HG03558 (cell line): Measurements from ENCODE around the gene SLC16A9.

Experiments used
- ATAC-seq: cut with Tn5 transposase; IDR thresholded peaks from one replicate; pipeline ENCODE4 v1.9.1; 2021; ENCODE audit warnings: moderate number of reproducible peaks; ENCODE audit not compliant: unreplicated experiment; ENCODE audit errors: extremely low read depth

SLC16A9 gene

DNA sequence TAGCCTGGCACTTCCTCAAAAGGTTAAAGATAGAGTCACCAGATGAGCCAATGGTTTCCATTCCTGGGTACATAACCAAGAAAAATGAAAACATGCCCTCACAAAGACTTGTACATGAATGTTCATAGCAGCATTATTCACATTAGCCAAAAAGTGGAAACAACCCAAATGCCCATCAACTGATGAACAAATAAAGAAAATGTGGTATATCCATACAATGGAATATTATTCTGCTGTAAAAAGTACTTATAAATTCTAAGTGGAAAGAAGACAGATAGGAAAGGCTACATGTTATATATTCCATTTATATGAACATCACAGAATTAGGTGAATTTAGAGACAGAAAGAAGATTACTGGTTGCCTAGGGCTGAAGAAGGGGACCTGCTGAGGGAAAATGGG is 10.7 kb upstream of the SLC16A9 start:
- no peak for ATAC-seq

DNA sequence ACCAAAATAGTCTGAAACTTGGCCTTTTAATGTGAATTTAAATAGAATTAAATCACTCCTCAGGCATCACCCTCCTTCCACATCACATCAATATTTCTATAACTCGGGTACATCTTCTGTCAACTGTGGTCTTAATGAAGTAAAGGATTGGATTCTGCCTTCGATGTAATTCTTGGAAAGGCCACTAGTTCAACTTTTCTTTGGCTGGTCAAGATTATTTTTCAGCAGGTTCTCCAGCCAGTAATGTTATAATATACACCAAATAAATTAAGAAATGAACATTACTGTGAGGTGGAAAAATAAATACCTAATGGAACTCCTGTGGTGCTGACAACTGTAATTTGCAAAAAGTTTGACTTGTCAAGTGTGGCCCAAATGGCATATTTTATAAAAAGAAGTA is 9.7 kb upstream of the SLC16A9 start:
- ATAC-seq = no peak

DNA sequence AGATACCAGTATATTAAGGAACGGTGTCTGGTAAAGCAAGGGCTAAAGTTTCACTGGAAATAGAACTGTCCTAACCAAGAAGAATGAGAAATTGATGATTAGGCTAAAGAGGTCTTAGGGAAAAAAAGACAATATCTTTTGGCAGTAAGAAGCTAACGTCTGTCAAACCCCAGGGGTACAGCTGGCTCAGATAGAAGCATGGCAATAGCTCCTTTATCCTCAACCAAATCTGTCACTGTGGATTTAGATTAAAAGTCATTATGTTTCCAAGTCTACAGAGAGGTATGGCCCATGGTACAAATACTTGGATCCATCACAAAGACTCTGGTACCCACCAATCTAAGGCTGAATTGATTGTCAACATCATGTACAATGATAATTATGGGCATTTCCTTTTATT is 8.6 kb upstream of the SLC16A9 start:
- no peak for ATAC-seq

DNA sequence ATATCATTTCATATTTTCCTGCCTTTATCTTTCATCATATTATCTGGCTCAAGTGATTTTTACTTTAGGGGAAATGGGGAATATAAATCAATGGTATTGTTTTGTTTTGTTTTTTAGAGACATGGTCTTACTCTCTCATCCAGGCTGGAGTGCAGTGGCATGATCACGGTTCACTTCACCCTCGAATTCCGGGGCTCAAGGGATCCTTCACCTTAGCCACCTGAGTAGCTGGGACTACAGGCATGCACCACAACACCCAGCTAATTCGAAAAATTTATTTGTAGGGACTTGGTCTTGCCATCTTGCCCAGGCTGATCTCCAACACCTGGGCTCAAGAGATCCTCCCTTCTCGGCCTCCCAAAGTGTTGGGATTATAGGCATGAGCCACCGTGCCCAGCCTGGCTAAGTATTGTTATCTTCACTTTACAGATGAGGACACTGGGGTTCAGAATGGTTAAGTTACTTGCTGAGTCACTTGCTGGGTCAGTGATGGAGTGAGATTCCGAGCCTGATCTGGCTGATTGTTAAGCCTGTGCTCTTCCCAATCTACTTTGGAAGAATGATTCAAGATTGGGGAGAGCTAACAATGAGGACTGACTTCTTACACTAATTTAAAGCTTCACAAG is 3.7 kb upstream of the SLC16A9 start:
- no peak for ATAC-seq

DNA sequence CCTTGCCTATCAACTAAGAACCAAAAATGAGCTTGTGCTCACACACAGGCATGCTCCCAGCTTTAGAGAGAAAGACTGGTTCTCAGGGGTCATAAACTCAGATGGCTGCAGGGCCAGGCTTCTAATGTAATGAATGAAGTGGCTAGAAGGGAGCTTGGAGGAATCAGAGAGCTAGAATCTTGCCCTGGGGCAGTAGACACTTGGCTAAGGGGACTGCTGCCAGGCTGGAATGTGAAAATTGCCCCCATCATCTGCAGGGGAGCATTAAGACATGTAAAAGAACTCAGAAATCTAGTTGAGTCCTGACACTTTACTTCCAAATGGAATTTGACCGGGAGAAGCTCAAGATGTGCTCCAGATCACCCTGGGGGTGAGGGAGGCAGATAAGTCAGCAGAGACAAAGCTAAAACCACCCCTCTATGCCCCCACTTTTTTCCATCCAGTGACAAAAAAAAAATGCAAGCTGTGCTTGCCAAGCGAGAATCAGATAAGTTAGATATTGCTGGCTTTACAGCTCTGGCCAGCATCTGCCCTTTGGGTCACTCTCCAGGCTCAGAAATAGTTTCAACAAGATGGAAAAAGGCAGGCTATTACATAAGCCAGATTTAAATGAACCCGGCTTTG is 2.3 kb upstream of the SLC16A9 start:
- ATAC-seq = no peak

DNA sequence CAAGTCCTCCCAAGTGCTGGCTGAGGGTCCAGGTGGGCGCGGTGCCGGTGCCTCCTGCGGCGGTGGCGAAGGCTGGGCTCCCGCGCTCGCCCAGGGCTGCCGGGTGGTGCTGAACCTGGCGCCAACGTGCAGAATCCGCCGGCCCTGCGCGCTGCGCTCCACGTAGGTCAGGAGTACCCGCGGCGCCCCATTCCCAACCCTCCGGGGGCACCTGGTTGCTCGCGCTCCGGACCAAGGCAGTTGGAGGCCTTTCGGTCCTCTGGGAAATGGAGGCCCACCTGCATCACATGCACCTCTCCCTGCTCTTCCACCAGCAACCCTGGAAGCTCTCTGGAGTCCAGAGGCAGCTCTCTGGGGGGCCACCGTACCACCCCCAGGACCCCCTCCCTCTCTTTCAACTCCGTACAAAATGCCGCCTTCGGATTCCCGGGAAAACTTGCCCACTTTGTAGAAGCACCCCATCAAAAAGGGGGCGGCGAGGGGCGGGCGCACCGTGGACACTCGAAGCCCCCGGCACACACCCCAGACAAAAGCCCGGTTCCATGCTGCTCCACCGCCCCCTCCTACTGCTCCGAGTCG is 745 bp downstream of the SLC16A9 start:
- no peak for ATAC-seq

DNA sequence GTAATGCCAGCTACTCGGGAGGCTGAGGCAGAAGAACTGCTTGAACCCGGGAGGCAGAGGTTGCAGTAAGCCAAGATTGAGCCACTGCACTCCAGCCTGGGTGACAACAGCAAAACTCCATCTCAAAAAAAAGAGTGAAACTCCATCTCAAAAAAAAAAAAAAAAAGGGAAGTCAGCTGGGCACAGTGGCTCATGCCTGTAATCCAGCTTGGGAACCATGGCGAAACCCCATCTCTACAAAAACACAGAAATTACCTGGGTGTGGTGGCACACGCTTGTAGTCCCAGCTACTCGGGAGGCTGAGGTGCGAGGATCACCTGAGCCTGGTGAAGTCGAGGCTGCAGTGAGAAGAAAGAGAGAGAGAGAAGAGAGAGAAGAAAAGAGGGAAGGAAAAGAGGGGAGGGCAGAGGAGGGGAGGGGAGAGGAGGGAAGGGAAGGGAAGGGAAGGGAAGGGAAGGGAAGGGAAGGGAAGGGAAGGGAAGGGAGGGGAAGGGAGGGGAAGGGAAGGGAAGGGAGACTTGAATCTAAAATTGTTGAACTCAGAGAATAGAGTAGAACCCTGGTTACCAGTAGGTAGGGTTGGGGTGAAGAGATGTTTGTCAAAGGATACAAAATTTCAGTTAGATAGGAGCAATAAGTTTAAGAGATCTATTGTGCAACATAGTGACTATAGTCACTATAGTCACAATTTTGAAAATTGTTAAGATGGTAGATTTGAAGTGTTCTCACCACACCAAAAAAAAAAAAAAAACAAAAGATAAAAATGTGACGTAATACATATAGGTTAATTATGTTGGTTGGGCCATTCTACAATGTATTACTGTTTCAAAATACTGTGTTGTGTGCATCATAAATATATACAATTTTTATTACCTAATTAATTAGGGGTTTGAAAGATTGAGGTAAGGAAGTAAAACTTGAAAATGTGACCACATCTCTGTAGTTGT is 2.5 kb downstream of the SLC16A9 start:
- no peak for ATAC-seq

DNA sequence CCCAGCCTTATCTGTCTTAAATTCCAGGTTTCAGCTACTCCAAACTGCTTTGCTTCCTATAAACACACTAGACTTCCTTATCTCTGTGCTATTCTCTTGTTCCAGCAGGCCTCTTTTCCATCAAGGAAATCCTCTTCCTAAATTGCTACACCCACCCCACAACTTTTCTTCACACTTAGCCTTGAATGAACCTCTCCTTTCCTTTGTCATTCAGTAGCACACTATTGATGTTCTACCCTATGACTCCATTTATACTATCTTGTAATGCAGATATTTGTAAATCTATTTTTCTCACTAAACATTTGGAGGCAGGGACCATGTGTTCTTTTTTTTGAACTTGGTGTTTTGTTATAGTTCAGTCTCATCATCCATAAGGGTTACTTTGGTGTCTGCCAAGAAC is 3.7 kb downstream of the SLC16A9 start:
- ATAC-seq = no peak

DNA sequence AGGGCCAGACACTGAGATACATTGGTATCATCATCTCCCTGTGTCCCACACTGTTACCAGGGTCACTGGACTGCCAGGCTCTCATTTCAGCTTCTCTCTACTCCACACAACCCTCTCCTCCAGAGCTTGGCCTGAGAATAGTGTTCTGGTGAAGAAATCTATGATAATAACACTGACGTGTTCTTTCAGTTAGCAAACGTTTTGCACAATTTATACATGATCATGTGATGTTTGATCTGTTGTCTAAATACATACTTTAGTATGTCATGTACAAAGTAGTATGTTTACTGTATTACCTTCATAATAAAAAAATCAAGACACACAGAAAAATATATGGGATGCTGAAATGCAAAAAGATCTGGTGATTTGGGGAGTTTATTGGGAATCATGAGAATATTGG is 5.0 kb downstream of the SLC16A9 start:
- ATAC-seq = no peak

DNA sequence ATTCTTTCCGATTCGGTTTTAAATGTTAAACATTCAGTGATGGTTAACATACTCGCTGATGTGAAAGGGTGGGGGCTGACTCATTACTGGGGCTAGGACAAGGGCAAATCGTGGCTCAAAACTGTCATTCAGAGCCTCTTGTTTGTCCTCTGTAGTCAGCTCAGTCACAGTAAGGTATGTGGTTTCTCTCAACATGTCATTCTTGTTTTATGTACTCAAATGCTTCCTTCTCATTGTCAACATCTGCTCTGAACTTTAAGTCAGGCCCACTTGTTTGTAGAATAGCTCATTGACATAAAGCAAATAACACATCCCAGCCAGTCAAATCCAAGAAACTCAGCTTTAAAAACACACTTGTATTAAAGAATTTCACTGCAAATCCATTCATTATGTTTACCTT is 7.3 kb downstream of the SLC16A9 start:
- ATAC-seq = no peak

DNA sequence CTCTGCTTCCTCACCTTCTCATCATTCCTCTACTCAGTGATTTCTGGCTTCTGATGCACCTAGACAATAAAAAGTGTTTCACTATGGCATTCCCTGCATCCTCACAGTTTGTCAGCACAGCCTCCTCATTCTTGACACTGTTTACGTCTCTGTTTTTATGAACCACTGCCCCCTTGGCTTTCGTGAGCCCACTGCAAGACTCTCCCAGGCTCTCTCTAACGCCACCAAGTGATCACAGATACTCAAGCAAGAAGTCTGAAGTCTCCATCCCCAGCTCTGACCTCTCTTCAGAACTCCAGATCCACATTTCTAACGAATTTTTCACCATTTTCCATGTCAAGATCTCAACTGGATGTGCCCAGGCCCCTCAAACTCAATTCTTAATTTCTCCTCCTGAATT is 8.9 kb downstream of the SLC16A9 start:
- no peak for ATAC-seq

DNA sequence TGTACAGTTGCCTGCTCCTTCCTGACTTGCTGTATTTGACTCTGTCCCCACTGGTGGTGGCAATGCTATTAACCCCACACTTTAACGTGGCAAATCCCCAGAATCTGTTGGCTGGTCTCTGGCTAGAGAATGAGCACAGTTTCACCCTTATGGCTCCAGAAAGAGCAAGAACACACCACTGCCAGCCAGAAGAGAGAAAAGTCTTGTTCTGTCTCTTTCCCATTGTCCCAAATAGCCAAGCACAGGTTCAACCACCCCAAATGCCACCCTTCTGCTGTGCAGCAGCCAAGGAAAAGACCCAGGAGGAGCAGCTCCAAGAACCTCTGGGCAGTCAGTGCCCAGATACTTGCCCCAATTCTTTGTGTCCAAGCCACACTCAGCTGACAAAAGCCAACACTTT is 11.3 kb downstream of the SLC16A9 start:
- no peak for ATAC-seq

DNA sequence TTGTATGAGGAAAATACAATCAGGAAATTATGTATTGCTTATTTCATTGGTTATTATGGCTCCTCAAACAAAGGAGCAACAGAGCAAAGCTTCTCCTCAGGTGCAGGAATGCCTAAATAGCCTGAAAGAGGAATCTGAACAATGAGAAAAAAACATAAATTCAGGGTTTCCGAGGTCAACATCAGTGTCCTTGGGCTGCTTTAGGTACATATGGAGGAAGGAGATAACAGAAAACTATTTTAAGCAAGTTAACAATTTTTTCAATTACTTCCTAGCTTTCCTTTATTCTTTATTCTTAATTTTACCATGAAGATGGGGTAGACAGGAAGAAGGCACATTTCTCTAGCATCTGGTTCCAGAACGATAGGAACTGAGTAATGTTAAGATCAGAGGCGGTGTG is 14.0 kb downstream of the SLC16A9 start:
- ATAC-seq = no peak

DNA sequence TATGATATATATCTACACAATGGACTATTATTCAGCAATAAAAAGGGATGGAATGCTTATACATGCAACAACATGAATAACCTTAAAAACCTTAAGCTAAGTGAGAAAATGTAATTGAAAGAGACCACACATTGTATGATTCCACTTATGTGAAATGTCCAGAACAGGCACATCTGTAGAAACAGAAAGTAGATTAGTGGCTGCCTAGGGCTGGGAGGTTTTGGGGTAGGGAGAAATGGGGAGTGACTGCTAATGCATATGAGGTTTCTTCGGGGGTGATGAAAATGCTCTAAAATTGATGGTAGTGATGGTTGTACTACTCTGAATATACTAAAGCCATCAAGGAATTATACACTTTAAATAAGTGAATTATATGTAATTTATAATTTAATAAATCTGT is 14.7 kb downstream of the SLC16A9 start:
- ATAC-seq = no peak

DNA sequence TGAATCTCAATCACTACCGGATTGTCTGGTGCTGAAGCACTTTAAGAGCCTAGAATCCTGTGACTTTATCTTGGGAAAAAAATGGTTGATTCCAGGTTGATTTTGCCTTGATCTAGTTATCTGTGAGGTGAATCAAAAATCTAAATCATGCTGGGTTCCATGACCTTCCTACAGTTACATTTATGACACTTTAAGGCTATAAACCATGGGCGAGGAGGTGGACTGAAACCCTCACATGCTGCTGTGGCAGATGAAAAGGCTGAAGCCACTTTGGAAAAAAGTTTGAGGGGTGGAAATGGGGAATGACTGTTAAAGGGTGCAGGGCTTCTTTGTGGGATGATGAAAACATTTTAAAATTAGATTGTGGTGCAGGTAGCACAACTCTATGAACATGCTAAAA is 17.5 kb downstream of the SLC16A9 start:
- ATAC-seq = no peak

DNA sequence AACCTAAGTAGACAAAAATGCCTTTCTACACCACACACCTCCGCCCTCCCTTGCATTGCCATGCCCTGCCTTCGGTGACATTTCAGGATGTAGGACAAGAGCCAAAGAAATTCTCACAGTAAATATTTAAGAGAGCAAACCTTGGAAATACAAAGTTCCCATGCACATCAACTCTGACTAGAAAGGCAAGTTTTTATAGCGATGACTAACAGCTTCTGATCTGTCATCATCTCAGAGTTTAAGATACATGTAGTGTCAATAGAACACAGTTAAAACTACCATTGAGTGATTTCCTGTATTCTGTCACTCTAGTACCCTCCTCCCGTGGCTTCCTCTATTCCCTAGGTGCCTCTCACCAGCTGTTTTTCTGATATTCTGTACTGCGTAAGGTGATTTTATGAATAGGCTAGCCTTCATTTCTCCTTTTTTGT is 20.7 kb downstream of the SLC16A9 start:
- peak; percentile 67 for ATAC-seq

DNA sequence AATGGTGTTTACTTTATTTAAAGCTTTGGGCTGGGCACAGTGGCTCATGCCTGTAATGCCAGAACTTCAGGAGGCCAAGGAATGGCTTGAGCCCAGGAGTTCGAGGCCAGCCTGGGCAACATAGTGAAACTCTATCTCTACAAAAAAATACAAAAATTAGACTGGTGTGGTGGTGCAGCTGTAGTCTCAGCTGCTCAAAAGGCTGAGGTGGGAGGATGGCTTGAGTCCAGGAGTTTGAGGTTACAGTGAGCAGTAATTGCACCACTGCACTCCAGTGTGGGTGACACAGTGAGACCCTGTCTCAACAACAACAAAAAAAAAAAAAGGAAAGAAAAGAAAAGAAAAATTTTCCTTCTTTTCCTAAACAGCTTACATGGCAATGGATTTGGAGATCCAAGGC is 22.0 kb downstream of the SLC16A9 start:
- ATAC-seq = no peak

DNA sequence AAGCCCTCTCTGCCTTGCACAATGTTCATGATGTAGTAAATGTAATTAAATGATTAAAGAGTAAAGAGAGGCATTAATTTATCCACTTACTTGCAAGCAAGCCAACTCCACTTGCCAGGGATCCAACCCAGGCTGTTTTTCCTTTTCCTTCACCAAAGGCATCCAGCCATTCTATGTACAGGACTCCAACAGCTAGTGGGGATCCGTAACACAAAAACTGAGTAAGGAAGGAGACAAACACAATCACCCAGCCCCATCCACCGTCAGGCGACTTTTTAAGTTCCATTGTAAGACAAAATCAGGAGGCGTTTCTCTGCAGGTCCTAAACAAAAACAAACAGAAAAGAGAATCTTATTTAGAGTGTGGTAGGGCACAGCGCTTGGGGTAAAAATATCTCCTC is 25.6 kb downstream of the SLC16A9 start:
- no peak for ATAC-seq

DNA sequence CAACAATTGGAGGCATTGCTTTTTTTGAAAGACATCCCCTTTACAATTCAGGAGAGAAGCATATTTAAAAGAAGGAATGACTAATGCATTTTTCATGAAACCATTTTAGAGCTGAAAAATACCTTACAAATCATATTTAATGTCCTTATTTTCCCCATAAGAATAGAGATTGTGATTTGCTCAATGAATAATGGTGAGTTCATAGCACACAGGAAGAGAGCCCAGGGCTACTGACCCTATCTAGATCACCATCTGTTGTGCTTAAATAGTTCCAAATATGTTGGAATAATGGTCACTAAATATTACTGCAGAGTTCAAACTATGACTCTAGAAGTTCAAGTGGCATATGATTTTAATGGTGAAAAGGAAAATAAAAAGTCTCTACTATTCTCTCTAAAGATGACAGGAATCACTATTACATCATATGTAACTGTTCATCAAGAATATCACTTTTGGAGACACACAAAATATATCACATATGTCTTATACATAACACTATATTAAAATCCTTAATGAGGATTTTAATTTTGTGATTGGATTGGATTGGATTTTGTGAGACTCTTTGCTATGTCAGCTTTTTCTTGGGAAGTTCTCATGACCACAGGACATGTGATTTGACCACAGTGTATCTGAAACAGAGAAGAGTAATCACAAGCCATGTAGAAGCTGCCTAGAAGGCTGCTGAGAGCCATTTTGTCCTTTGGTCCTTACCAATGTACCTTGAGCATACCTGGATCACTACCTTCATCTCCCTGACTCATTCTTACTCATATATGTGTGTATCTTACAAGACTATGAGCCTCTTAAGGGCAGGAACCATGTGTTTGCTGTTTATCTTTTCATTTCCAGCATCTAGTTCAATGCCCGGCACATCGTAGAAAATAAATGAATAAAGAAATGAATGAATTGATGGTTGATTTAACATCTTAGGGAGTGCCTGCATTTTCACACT is 26.4 kb downstream of the SLC16A9 start:
- no peak for ATAC-seq

DNA sequence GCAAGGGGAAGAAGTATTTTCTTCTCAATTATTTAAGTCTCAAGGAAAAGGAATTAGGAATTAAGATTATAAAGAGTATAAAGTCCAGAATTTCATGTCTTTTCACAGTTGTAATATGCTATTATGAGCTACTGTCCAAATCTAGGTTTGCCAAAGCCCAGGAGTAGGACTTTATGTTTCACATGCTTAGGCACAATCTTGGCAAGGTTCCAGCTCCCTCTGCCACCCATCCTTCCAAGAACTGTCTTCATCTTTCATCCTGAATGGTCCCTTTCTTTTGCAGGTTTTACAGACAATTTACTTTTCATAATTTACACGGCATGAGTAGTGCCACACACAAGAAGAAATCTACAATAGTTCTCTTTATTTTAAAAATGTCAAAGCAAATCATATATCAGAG is 29.5 kb downstream of the SLC16A9 start:
- no peak for ATAC-seq
